Keratinocyte (primary cell): Measurements from ENCODE around the gene SLC45A2. TPM values are rescaled to one million over a fixed set of nuclear protein-coding genes. Genes with fewer than 3 reads are reported as not detected.

Source experiments
- DNase-seq: peaks from one replicate; pipeline ENCODE4 v3.0.0-alpha.2; 2011; ENCODE audit warnings: low read depth, missing footprints, low spot score
- FAIRE-seq: peaks from 2 replicates; lab custom pipeline; 2011; peaks lifted over from hg19 to GRCh38; lab: Jason Lieb, UNC
- H2AFZ ChIP-seq: 2 replicates; pipeline ENCODE4 v1.6.0; 2012; ENCODE audit warnings: low read length, control low read depth, inconsistent platforms; ENCODE audit not compliant: control insufficient read depth
- H3K27ac ChIP-seq: 2 replicates; pipeline ENCODE4 v1.5.1; 2011; ENCODE audit warnings: low read length; ENCODE audit not compliant: control insufficient read depth, insufficient read depth
- H3K27me3 ChIP-seq: 3 replicates; pipeline ENCODE4 v1.6.0; 2011; ENCODE audit warnings: low read length; ENCODE audit not compliant: control insufficient read depth, insufficient read depth; ENCODE audit errors: extremely low read depth
- H3K36me3 ChIP-seq, 2 experiments: 2 replicates in 1 of 2; 3 replicates in 1 of 2; pipeline ENCODE4 v1.5.1; 2011; ENCODE audit warnings: low read length in 2 of 2, mild to moderate bottlenecking in 1 of 2; ENCODE audit not compliant: control insufficient read depth in 2 of 2, insufficient read depth in 2 of 2; ENCODE audit errors: extremely low read depth in 1 of 2
- H3K4me1 ChIP-seq: 3 replicates; pipeline ENCODE4 v1.5.1; 2011; ENCODE audit warnings: low read length; ENCODE audit not compliant: control insufficient read depth, insufficient read depth; ENCODE audit errors: extremely low read depth
- H3K4me2 ChIP-seq: 3 replicates; pipeline ENCODE4 v1.6.0; 2011; ENCODE audit warnings: low read depth, low read length; ENCODE audit not compliant: control insufficient read depth, insufficient read depth; ENCODE audit errors: extremely low read depth
- H3K4me3 ChIP-seq, 3 experiments: fragments of 200-600 bp in 1 of 3; sonication (generic) in 1 of 3; 2 replicates in 2 of 3; 3 replicates in 1 of 3; pipeline ENCODE4 v1.5.1; 2011 to 2016; ENCODE audit warnings: low read length in 3 of 3, mild to moderate bottlenecking in 3 of 3, control low read depth in 2 of 3, inconsistent platforms in 1 of 3, low read depth in 1 of 3, mixed read lengths in 1 of 3, mixed run types in 1 of 3, moderate library complexity in 1 of 3; ENCODE audit not compliant: control insufficient read depth in 2 of 3, insufficient read depth in 2 of 3; ENCODE audit errors: extremely low read depth in 1 of 3
- H3K79me2 ChIP-seq: 2 replicates; pipeline ENCODE4 v1.6.0; 2012; ENCODE audit warnings: low read length; ENCODE audit not compliant: control insufficient read depth, insufficient read depth
- H3K9ac ChIP-seq: 3 replicates; pipeline ENCODE4 v1.6.0; 2011; ENCODE audit warnings: low read length; ENCODE audit not compliant: control insufficient read depth, insufficient read depth; ENCODE audit errors: extremely low read depth
- H3K9me1 ChIP-seq: 3 replicates; pipeline ENCODE4 v1.6.0; 2011; ENCODE audit warnings: low read length; ENCODE audit not compliant: control insufficient read depth, insufficient read depth; ENCODE audit errors: extremely low read depth
- H3K9me3 ChIP-seq: 2 replicates; pipeline ENCODE4 v1.5.1; 2012; ENCODE audit warnings: low read depth, low read length; ENCODE audit not compliant: control insufficient read depth
- H4K20me1 ChIP-seq: 3 replicates; pipeline ENCODE4 v1.6.0; 2011; ENCODE audit warnings: low read length; ENCODE audit not compliant: control insufficient read depth, insufficient read depth; ENCODE audit errors: extremely low read depth
- EZH2 ChIP-seq: IDR thresholded peaks from one replicate; pipeline ENCODE4 v1.6.1; 2012; ENCODE audit warnings: inconsistent platforms, mild to moderate bottlenecking, low read length, moderate library complexity
- dilution Hi-C: fragments of 300-500 bp; cut with MboI; formaldehyde crosslinking; loops from one replicate; pipeline ENCODE4 v1.7.0; 2020; ENCODE audit warnings: low sequenced_read_pairs; ENCODE audit not compliant: extremely low pct_ligation_motif_present
- polyA plus RNA-seq, 5 experiments: library from polyadenylated mRNA; depleted of rRNA in 3 of 5; stranded (reverse) in 3 of 5; stranded (forward) in 1 of 5; unstranded in 1 of 5; fragments of >200 nt; gene quantifications; 1 replicate in 1 of 5; 2 replicates in 3 of 5; 3 replicates in 1 of 5; pipeline versions ENCODE4 v1.2.1 to v1.2.3, GENCODE V29; 2011 to 2012; ENCODE audit warnings: missing spikeins in 2 of 5, low read depth in 1 of 5, low replicate concordance in 1 of 5
- TF ChIP-seq, protein P1 (sequence below), 3 experiments: IDR thresholded peaks in 1 of 3; conservative IDR thresholded peaks in 1 of 3; optimal IDR thresholded peaks in 1 of 3; 2 replicates in 2 of 3; 3 replicates in 1 of 3; pipeline versions ENCODE3 to v1.5.1; 2011; ENCODE audit warnings: low read length in 3 of 3, mild to moderate bottlenecking in 3 of 3, moderate library complexity in 2 of 3, control low read depth in 1 of 3, inconsistent platforms in 1 of 3; ENCODE audit not compliant: insufficient read depth in 2 of 3; ENCODE audit errors: extremely low read depth in 1 of 3

The SLC45A2 gene
- polyA plus RNA-seq, 1 donor (not counting 4 experiments of a cell fraction or from before 2014, with no cell fraction given) = 0.04 TPM

DNA sequence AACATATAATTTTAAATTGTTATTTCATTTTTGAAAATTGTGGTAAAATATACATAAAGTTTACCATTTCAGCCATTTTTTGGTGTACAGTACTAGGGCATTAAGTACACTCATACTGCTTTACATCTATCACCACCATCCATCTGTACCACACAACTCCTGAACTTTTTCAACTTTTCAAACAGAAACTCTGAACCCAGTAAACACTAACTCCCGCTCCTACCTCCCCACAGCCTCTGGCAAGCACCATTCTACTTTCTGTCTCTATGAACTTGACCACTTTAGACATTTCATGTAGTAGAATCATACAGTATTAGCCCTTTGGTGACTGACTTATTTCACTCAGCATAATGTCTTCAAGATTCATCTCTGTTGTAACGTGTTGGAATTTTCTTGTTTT, 8.4 kb upstream of the SLC45A2 start:
- Histone ChIP-seq H3K4me2 (no peak overlapping the region), H3K9me3 (no peaks in the 10 kb centered on the region), H3K4me3 (no peak overlapping the region), H3K9me1 (no peaks in the 10 kb centered on the region), H2AFZ (no peak overlapping the region), H3K4me1 (no peaks in the 10 kb centered on the region), H3K36me3 (peaks cover 5% of the 10 kb centered on the region in 2 experiments), H3K9ac (no peak overlapping the region), H4K20me1 (no peaks in the 10 kb centered on the region), H3K27ac (no peak overlapping the region), H3K79me2 (no peaks in the 10 kb centered on the region), H3K27me3 (no peaks in the 10 kb centered on the region)
- FAIRE-seq (no peak), DNase-seq (no peak)
- dilution Hi-C loops = no loop called here
- TF ChIP-seq EZH2 = no peak
- TF ChIP-seq, protein P1, sequence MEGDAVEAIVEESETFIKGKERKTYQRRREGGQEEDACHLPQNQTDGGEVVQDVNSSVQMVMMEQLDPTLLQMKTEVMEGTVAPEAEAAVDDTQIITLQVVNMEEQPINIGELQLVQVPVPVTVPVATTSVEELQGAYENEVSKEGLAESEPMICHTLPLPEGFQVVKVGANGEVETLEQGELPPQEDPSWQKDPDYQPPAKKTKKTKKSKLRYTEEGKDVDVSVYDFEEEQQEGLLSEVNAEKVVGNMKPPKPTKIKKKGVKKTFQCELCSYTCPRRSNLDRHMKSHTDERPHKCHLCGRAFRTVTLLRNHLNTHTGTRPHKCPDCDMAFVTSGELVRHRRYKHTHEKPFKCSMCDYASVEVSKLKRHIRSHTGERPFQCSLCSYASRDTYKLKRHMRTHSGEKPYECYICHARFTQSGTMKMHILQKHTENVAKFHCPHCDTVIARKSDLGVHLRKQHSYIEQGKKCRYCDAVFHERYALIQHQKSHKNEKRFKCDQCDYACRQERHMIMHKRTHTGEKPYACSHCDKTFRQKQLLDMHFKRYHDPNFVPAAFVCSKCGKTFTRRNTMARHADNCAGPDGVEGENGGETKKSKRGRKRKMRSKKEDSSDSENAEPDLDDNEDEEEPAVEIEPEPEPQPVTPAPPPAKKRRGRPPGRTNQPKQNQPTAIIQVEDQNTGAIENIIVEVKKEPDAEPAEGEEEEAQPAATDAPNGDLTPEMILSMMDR (optimal IDR thresholded peaks at IDR 0.05 in 1 of 3, IDR thresholded peaks at IDR 0.05 in 1 of 3, conservative IDR thresholded peaks at IDR 0.05 in 1 of 3; ENCODE audit: extremely low read depth in 1 of 3, insufficient read depth in 2 of 3, low read length in 3 of 3) = no peak

DNA sequence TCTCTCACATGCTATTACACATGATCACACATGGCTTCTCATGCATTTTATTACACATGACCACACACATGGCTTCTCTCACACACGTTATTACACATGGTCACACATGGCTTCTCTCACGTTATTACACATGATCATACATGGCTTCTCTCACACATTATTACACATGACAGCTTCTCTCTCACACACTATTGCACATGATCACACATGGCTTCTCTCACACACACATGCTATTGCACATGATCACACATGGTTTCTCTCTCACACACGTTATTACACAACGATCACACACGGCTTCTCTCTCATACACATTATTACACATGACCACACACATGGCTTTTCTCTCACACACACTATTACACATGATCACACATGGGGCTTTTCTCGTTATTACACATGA, 954 bp upstream of the SLC45A2 start:
- no peak overlapping the region for H2AFZ ChIP-seq
- TF ChIP-seq EZH2 = no peak
- TF ChIP-seq, protein P1 (optimal IDR thresholded peaks at IDR 0.05 in 1 of 3, IDR thresholded peaks at IDR 0.05 in 1 of 3, conservative IDR thresholded peaks at IDR 0.05 in 1 of 3; ENCODE audit: extremely low read depth in 1 of 3, insufficient read depth in 2 of 3, low read length in 3 of 3) = no peak
- no peaks in the 10 kb centered on the region for H3K79me2 ChIP-seq

More for the DNA sequence above, 954 bp upstream of the SLC45A2 start:
- Histone ChIP-seq H3K9me1 (no peaks in the 10 kb centered on the region), H4K20me1 (no peaks in the 10 kb centered on the region), H3K27ac (no peak overlapping the region), H3K9ac (no peak overlapping the region), H3K4me2 (no peak overlapping the region), H3K36me3 (peaks cover 6 to 7% of the 10 kb centered on the region in 2 experiments), H3K4me3 (no peak overlapping the region), H3K9me3 (no peaks in the 10 kb centered on the region), H3K4me1 (no peaks in the 10 kb centered on the region), H3K27me3 (no peaks in the 10 kb centered on the region)
- FAIRE-seq = no peak
- DNase-seq = no peak
- dilution Hi-C loops = no loop called here
